OCI-LY1 (cell line): ENCODE data around the gene ROR1.

Source experiments
- CTCF ChIP-seq: fragments of 200-600 bp; sonication (generic), shearing (Covaris generic); IDR thresholded peaks from 2 replicates; pipeline ENCODE4 v1.5.1; 2017; ENCODE audit warnings: mild to moderate bottlenecking, antibody characterized with exemption, low read length, moderate library complexity, mixed read lengths
- EZH2 ChIP-seq: fragments of 200-600 bp; sonication (generic), shearing (Covaris generic); IDR thresholded peaks from 2 replicates; pipeline ENCODE4 v1.8.0; 2017; ENCODE audit warnings: borderline replicate concordance, mixed run types, mild to moderate bottlenecking, antibody characterized with exemption, low read length, moderate library complexity, mixed read lengths

- TF ChIP-seq CTCF (no peak), EZH2 (no peak)
These were observed 100.6 kb downstream of the ROR1 start for GRCh38 chr1:63874278-63874880.
